Measurements from ENCODE around the gene LYPD3. TPM values are rescaled to one million over a fixed set of nuclear protein-coding genes. Genes with fewer than 3 reads are reported as not detected.
A peak's percentile ranks its signal among the peaks of the same experiment; 100 is the strongest.

Gene LYPD3
- polyA plus RNA-seq, 1 donor (not counting 4 experiments of a cell fraction or from before 2014, with no cell fraction given), result 163 TPM

GRCh38 chr19:43447655-43448054, 17.8 kb downstream of the LYPD3 start:
- dilution Hi-C loops (cut with MboI; ENCODE audit: extremely low pct_ligation_motif_present, low sequenced_read_pairs), result no loop called here
- H3K4me3 ChIP-seq (ENCODE audit: control insufficient read depth in 2 of 3, extremely low read depth in 1 of 3, insufficient read depth in 2 of 3, low read depth in 1 of 3, low read length in 3 of 3), result no peak overlapping the region
- no peak for FAIRE-seq
- H4K20me1 ChIP-seq (ENCODE audit: control insufficient read depth, extremely low read depth, insufficient read depth, low read length), result no peaks in the 10 kb centered on the region
- H2AFZ ChIP-seq (ENCODE audit: control insufficient read depth, low read length), result no peak overlapping the region
- H3K9ac ChIP-seq (ENCODE audit: control insufficient read depth, extremely low read depth, insufficient read depth, low read length), result no peak overlapping the region
- TF ChIP-seq, protein P1, sequence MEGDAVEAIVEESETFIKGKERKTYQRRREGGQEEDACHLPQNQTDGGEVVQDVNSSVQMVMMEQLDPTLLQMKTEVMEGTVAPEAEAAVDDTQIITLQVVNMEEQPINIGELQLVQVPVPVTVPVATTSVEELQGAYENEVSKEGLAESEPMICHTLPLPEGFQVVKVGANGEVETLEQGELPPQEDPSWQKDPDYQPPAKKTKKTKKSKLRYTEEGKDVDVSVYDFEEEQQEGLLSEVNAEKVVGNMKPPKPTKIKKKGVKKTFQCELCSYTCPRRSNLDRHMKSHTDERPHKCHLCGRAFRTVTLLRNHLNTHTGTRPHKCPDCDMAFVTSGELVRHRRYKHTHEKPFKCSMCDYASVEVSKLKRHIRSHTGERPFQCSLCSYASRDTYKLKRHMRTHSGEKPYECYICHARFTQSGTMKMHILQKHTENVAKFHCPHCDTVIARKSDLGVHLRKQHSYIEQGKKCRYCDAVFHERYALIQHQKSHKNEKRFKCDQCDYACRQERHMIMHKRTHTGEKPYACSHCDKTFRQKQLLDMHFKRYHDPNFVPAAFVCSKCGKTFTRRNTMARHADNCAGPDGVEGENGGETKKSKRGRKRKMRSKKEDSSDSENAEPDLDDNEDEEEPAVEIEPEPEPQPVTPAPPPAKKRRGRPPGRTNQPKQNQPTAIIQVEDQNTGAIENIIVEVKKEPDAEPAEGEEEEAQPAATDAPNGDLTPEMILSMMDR (optimal IDR thresholded peaks at IDR 0.05 in 1 of 3, IDR thresholded peaks at IDR 0.05 in 1 of 3, conservative IDR thresholded peaks at IDR 0.05 in 1 of 3; ENCODE audit: extremely low read depth in 1 of 3, insufficient read depth in 2 of 3, low read length in 3 of 3), result no peak
- TF ChIP-seq EZH2 (IDR thresholded peaks at IDR 0.05; ENCODE audit: low read length), result no peak
- no peaks in the 10 kb centered on the region for H3K27me3 ChIP-seq (ENCODE audit: control insufficient read depth, extremely low read depth, insufficient read depth, low read length)
- no peaks in the 10 kb centered on the region for H3K79me2 ChIP-seq (ENCODE audit: control insufficient read depth, insufficient read depth, low read length)
- H3K9me1 ChIP-seq (ENCODE audit: control insufficient read depth, extremely low read depth, insufficient read depth, low read length), result no peaks in the 10 kb centered on the region
- no peak overlapping the region for H3K27ac ChIP-seq (ENCODE audit: control insufficient read depth, insufficient read depth, low read length)
- no peak overlapping the region for H3K4me2 ChIP-seq (ENCODE audit: control insufficient read depth, extremely low read depth, insufficient read depth, low read depth, low read length)
- H3K36me3 ChIP-seq (ENCODE audit: control insufficient read depth in 2 of 2, extremely low read depth in 1 of 2, insufficient read depth in 2 of 2, low read length in 2 of 2), result no peaks in the 10 kb centered on the region
- peaks cover under 1% of the 10 kb centered on the region for H3K9me3 ChIP-seq (ENCODE audit: control insufficient read depth, low read depth, low read length)
- peaks cover 21% of the 10 kb centered on the region for H3K4me1 ChIP-seq (ENCODE audit: control insufficient read depth, extremely low read depth, insufficient read depth, low read length)
- no peak for DNase-seq (ENCODE audit: low read depth, low spot score)

- H3K9me3 ChIP-seq (ENCODE audit: control insufficient read depth, low read depth, low read length), result no peaks in the 10 kb centered on the region
- H3K79me2 ChIP-seq (ENCODE audit: control insufficient read depth, insufficient read depth, low read length), result no peaks in the 10 kb centered on the region
- no peak overlapping the region for H3K4me3 ChIP-seq (ENCODE audit: control insufficient read depth in 2 of 3, extremely low read depth in 1 of 3, insufficient read depth in 2 of 3, low read depth in 1 of 3, low read length in 3 of 3)
- H3K4me1 ChIP-seq (ENCODE audit: control insufficient read depth, extremely low read depth, insufficient read depth, low read length), result peaks cover 15% of the 10 kb centered on the region
- H2AFZ ChIP-seq (ENCODE audit: control insufficient read depth, low read length), result peak overlapping the region; percentile 12
- no peak overlapping the region for H3K9ac ChIP-seq (ENCODE audit: control insufficient read depth, extremely low read depth, insufficient read depth, low read length)
- H3K36me3 ChIP-seq (ENCODE audit: control insufficient read depth in 2 of 2, extremely low read depth in 1 of 2, insufficient read depth in 2 of 2, low read length in 2 of 2), result no peaks in the 10 kb centered on the region
- H3K9me1 ChIP-seq (ENCODE audit: control insufficient read depth, extremely low read depth, insufficient read depth, low read length), result no peaks in the 10 kb centered on the region
- H3K4me2 ChIP-seq (ENCODE audit: control insufficient read depth, extremely low read depth, insufficient read depth, low read depth, low read length), result peak overlapping the region; percentile 1
- dilution Hi-C loops (cut with MboI; ENCODE audit: extremely low pct_ligation_motif_present, low sequenced_read_pairs), result no loop called here
- H4K20me1 ChIP-seq (ENCODE audit: control insufficient read depth, extremely low read depth, insufficient read depth, low read length), result no peaks in the 10 kb centered on the region
- TF ChIP-seq, protein P1 (optimal IDR thresholded peaks at IDR 0.05 in 1 of 3, IDR thresholded peaks at IDR 0.05 in 1 of 3, conservative IDR thresholded peaks at IDR 0.05 in 1 of 3; ENCODE audit: extremely low read depth in 1 of 3, insufficient read depth in 2 of 3, low read length in 3 of 3), result peak; percentile 93 to 97 (median 93)
- TF ChIP-seq EZH2 (IDR thresholded peaks at IDR 0.05; ENCODE audit: low read length), result no peak
- no peaks in the 10 kb centered on the region for H3K27me3 ChIP-seq (ENCODE audit: control insufficient read depth, extremely low read depth, insufficient read depth, low read length)
- no peak overlapping the region for H3K27ac ChIP-seq (ENCODE audit: control insufficient read depth, insufficient read depth, low read length)
- no peak for DNase-seq (ENCODE audit: low read depth, low spot score)
- peak; percentile 86 for FAIRE-seq
Measured at GRCh38 chr19:43446746-43447489, 18.5 kb downstream of the LYPD3 start.

Data from keratinocyte (primary cell).